Measurements from ENCODE around the gene KRT74. TPM values are rescaled to one million over a fixed set of nuclear protein-coding genes. Genes with fewer than 3 reads are reported as not detected.

The KRT74 gene
- total and polyA plus RNA-seq, 2 of the 8 experiments (the other 6 are each of a cell fraction or from before 2014, with no cell fraction given), result not detected

GRCh38 chr12:52605542-52605941, 31.9 kb upstream of the KRT74 start:
- Histone ChIP-seq H3K18ac (ENCODE audit: extremely low read depth, low read length) (no peak overlapping the region), H3K36me3 (ENCODE audit: control insufficient read depth in 2 of 4, insufficient read depth in 4 of 4, low read length in 3 of 4) (no peaks in the 10 kb centered on the region), H3K79me1 (ENCODE audit: low read depth, low read length) (no peaks in the 10 kb centered on the region), H3K79me2 (ENCODE audit: control insufficient read depth in 1 of 2, insufficient read depth in 2 of 2, low read length in 2 of 2) (no peaks in the 10 kb centered on the region), H3K56ac (replicated peaks; ENCODE audit: insufficient read length, low read depth, low read length) (no peak overlapping the region), H4K20me1 (replicated peaks in 1 of 2; ENCODE audit: control insufficient read depth in 1 of 2, insufficient read depth in 2 of 2, low read length in 2 of 2) (no peaks in the 10 kb centered on the region), H3K4ac (replicated peaks; ENCODE audit: insufficient read length, low read depth, low read length) (no peak overlapping the region), H2BK5ac (ENCODE audit: low read depth, low read length) (no peak overlapping the region), H3K23me2 (ENCODE audit: low read depth, low read length) (no peaks in the 10 kb centered on the region; the same call in 1 of the 2 replicates), H3K14ac (ENCODE audit: insufficient read length) (no peak overlapping the region), H3K27me3 (replicated peaks in 1 of 4; ENCODE audit: control insufficient read depth in 3 of 4, extremely low read depth in 1 of 4, insufficient read depth in 3 of 4, low read length in 3 of 4) (peaks cover 0 to 2% (median under 1%) of the 10 kb centered on the region in 4 experiments; a peak in 5 of 7 replicates), H3K9ac (replicated peaks in 1 of 4; ENCODE audit: extremely low read depth in 1 of 4, low read depth in 3 of 4, low read length in 3 of 4) (no peak overlapping the region), H2AK5ac (ENCODE audit: low read depth, low read length) (no peak overlapping the region), H3K4me3 (ENCODE audit: extremely low read depth in 1 of 4, insufficient read depth in 2 of 4, low read depth in 3 of 4, low read length in 4 of 4) (no peak overlapping the region), H3K4me2 (ENCODE audit: insufficient read depth in 1 of 2, low read depth in 2 of 2, low read length in 2 of 2) (no peak overlapping the region), H2AFZ (ENCODE audit: low read length) (no peak overlapping the region), H3K27ac (ENCODE audit: low read depth, low read length) (no peak overlapping the region), H3K23ac (ENCODE audit: insufficient read length) (no peak overlapping the region), H4K8ac (ENCODE audit: extremely low read depth, insufficient read depth, low read length) (no peak overlapping the region), H2BK120ac (replicated peaks; ENCODE audit: low read depth, low read length) (no peak overlapping the region), H3K4me1 (replicated peaks in 1 of 4; ENCODE audit: control insufficient read depth in 3 of 4, insufficient read depth in 4 of 4, low read length in 3 of 4) (peaks cover 0 to under 1% (median 0%) of the 10 kb centered on the region in 4 experiments; a peak in 1 of 7 replicates), H3K9me3 (ENCODE audit: insufficient read depth in 2 of 2, low read depth in 1 of 2, low read length in 1 of 2) (no peaks in the 10 kb centered on the region; a peak in 1 of 4 replicates), H2BK15ac (ENCODE audit: low read length) (no peak overlapping the region), H2BK12ac (ENCODE audit: low read depth, low read length) (no peak overlapping the region), H2BK20ac (ENCODE audit: low read length) (no peak overlapping the region), H4K91ac (replicated peaks; ENCODE audit: insufficient read length, low read length) (no peak overlapping the region), H4K5ac (ENCODE audit: insufficient read length, low read depth, low read length) (no peak overlapping the region)
- FAIRE-seq (no peak), DNase-seq (ENCODE audit: low read depth in 1 of 2, low spot score in 2 of 2) (peak in 1 of 2 experiments; percentile 13)
- TF ChIP-seq CEBPB (IDR thresholded peaks at IDR 0.05; ENCODE audit: low read depth, low read length) (no peak), POLR2A (IDR thresholded peaks at IDR 0.05; ENCODE audit: control extremely low read depth in 1 of 2, low read depth in 2 of 2, low read length in 2 of 2) (no peak), MAFK (IDR thresholded peaks at IDR 0.05; ENCODE audit: low read depth, low read length) (no peak), TCF12 (IDR thresholded peaks at IDR 0.05; ENCODE audit: low read depth, low read length) (no peak)
- POLR2A ChIA-PET (ENCODE audit: partially characterized antibody), result no interaction called here
- CTCF ChIA-PET (ENCODE audit: partially characterized antibody), result interaction anchor here (1.1 to 1.5 kb wide), 4 partner anchors 8 to 274 kb away, joined by 3 to 6 read pairs (median 4); no protein-coding TSS in a partner anchor
- WGBS, 2 experiments (ENCODE audit: extremely low coverage in 1 of 2, insufficient coverage in 1 of 2, insufficient read length in 1 of 2, insufficient replicate concordance in 2 of 2, low coverage in 1 of 2, low lambda C conversion rate in 2 of 2, missing lambda C conversion rate in 1 of 2), result 95% methylated on average over 1 of the region's 1 CpG; no CpG with 5 or more reads in 1 of the 2 experiments
